Uterus (tissue), 4 donors: ENCODE results near the gene TSNAXIP1. TPM values are rescaled to one million over a fixed set of nuclear protein-coding genes. Genes with fewer than 3 reads are reported as not detected.

Source experiments
- DNase-seq, 2 donors: peaks; one replicate each; pipeline ENCODE4 v3.0.0-alpha.2; 2019 to 2020
- H3K27ac ChIP-seq, 2 donors: fragments of 200-600 bp; sonication (generic); 1 replicate in 1 of 2; 2 replicates in 1 of 2; pipeline ENCODE4 v1.5.1; 2016 to 2018
- H3K27me3 ChIP-seq, 2 donors: fragments of 200-600 bp; sonication (generic); one replicate each; pipeline ENCODE4 v1.5.1; 2018 to 2019; ENCODE audit warnings: control low read depth in 1 of 2
- H3K36me3 ChIP-seq, 2 donors: fragments of 200-600 bp; sonication (generic); one replicate each; pipeline ENCODE4 v1.5.1; 2019; ENCODE audit warnings: control low read depth in 1 of 2
- H3K4me1 ChIP-seq, 2 donors: fragments of 200-600 bp; sonication (generic); one replicate each; pipeline ENCODE4 v1.5.1; 2018 to 2019; ENCODE audit warnings: control low read depth in 1 of 2
- H3K4me3 ChIP-seq, 2 donors: fragments of 200-600 bp; sonication (generic); 1 replicate in 1 of 2; 2 replicates in 1 of 2; pipeline ENCODE4 v1.5.1; 2018 to 2019; ENCODE audit warnings: mild to moderate bottlenecking in 1 of 2
- H3K9me3 ChIP-seq, 2 donors: fragments of 200-600 bp; sonication (generic); one replicate each; pipeline ENCODE4 v1.5.1; 2019; ENCODE audit warnings: control low read depth in 1 of 2
- CTCF ChIP-seq, 4 experiments: fragments of 200-600 bp in 2 of 4; fragments of 450-650 bp in 2 of 4; sonication (generic) in 2 of 4; IDR thresholded peaks; one replicate each; pipeline ENCODE4 v1.5.1; 2016 to 2019; ENCODE audit warnings: antibody characterized with exemption in 4 of 4, mild to moderate bottlenecking in 2 of 4, moderate library complexity in 1 of 4
- POLR2A ChIP-seq, 2 donors: fragments of 450-650 bp; IDR thresholded peaks; one replicate each; pipeline ENCODE4 v1.6.1; 2016; ENCODE audit warnings: antibody characterized with exemption in 2 of 2, mild to moderate bottlenecking in 1 of 2, moderate library complexity in 1 of 2
- intact Hi-C: fragments of 100-400 bp; cut with DNase I; formaldehyde crosslinking; loops from one replicate; pipeline ENCODE4 v1.15.1; 2023; ENCODE audit warnings: low total_unique reads
- total RNA-seq, 4 donors: library from RNA; depleted of rRNA in 3 of 4; stranded (reverse); fragments of >200 nt in 3 of 4; gene quantifications; one replicate each; pipeline versions ENCODE4 v1.1.0 to v1.2.4, GENCODE V29; 2014 to 2023
- donor health status: DM: yes; HTN: yes; CAD: no.

The TSNAXIP1 gene
- total RNA-seq, 4 donors from 2014 or later: 2.7 to 4.9 (median 3.6) TPM

- Histone ChIP-seq H3K27me3 (no peaks in the 10 kb centered on the region), H3K36me3 (no peaks in the 10 kb centered on the region), H3K4me3 (peak overlapping the region in 1 of 2 donors; percentile 96), H3K4me1 (peaks cover 3 to 11% of the 10 kb centered on the region in 2 donors), H3K27ac (peak overlapping the region; percentile 76 to 77), H3K9me3 (no peaks in the 10 kb centered on the region)
- DNase-seq: no peak
- TF ChIP-seq CTCF (IDR thresholded peaks at IDR 0.05): no peak
- TF ChIP-seq POLR2A (IDR thresholded peaks at IDR 0.05): no peak
- intact Hi-C loops: no loop called here
Measured at GRCh38 chr16:67872131-67872630, 65.5 kb downstream of the TSNAXIP1 start.

GRCh38 chr16:67872631-67873434, 66.1 kb downstream of the TSNAXIP1 start, which contains the start of gene EDC4:
TSS of gene EDC4 (plus strand) at chr16:67873052. CDS start at chr16:67873262, 210 bp downstream.
- no peaks in the 10 kb centered on the region for H3K36me3 ChIP-seq
- peak; percentile 75 to 85 for DNase-seq
- peak within 1 kb of the TSS; percentile 76 to 77 for H3K27ac ChIP-seq
- TF ChIP-seq POLR2A (IDR thresholded peaks at IDR 0.05) (peak in 1 of 2 donors; percentile 73), CTCF (IDR thresholded peaks at IDR 0.05) (peak in 1 of 4 experiments; percentile 29)
- H3K4me1 ChIP-seq: peaks cover 3 to 11% of the 10 kb centered on the region in 2 donors
- intact Hi-C loops: no loop called here
- H3K27me3 ChIP-seq: no peaks in the 10 kb centered on the region
- H3K9me3 ChIP-seq: no peaks in the 10 kb centered on the region
- peak within 1 kb of the TSS; percentile 78 to 96 for H3K4me3 ChIP-seq

GRCh38 chr16:67873435-67874370, 67.0 kb downstream of the TSNAXIP1 start:
- no peak for DNase-seq
- intact Hi-C loops: no loop called here
- H3K4me3 ChIP-seq: peak overlapping the region; percentile 78 to 96

DNA sequence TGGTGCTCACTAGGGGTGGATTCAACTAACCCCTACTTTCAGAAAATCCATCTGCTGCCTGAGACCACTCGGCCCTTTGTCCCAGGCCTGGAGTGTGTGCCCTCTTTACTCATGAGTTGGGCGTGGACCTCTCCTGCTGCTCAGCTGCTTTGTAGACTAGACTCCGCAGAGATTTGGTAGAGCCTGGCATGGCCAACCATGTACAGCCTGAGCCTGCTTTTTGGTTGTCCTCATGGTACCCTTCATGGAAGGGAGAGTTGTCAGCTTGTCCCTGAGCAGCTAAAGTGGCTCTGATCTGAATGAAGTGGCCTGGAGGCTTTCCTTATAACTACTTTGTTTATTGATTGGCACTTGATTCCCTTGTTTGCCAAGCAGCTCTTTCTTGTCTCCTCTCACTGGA, 67.7 kb downstream of the TSNAXIP1 start:
- no peaks in the 10 kb centered on the region for H3K36me3 ChIP-seq

More at GRCh38 chr16:67873435-67874370, 67.0 kb downstream of the TSNAXIP1 start:
- TF ChIP-seq CTCF (IDR thresholded peaks at IDR 0.05): no peak
- no peak for TF ChIP-seq POLR2A (IDR thresholded peaks at IDR 0.05)
- Histone ChIP-seq H3K27ac (peak overlapping the region; percentile 76 to 77), H3K9me3 (no peaks in the 10 kb centered on the region), H3K36me3 (no peaks in the 10 kb centered on the region), H3K27me3 (no peaks in the 10 kb centered on the region), H3K4me1 (peaks cover 3 to 11% of the 10 kb centered on the region in 2 donors)

More for the DNA sequence above, 67.7 kb downstream of the TSNAXIP1 start:
- Histone ChIP-seq H3K9me3 (no peaks in the 10 kb centered on the region), H3K27me3 (no peaks in the 10 kb centered on the region), H3K4me3 (peak overlapping the region in 1 of 2 donors; percentile 96), H3K4me1 (peaks cover 3 to 11% of the 10 kb centered on the region in 2 donors), H3K27ac (no peak overlapping the region)
- TF ChIP-seq CTCF (IDR thresholded peaks at IDR 0.05): no peak
- TF ChIP-seq POLR2A (IDR thresholded peaks at IDR 0.05): no peak
- intact Hi-C loops: no loop called here
- no peak for DNase-seq
